Measurements from ENCODE around the gene PTPRN2.
"Not testable (repeated sequence)": the region's sequence is repeated elsewhere in the genome, so short reads cannot be mapped to it uniquely, and the experiment has no call there.

The PTPRN2 gene

DNA sequence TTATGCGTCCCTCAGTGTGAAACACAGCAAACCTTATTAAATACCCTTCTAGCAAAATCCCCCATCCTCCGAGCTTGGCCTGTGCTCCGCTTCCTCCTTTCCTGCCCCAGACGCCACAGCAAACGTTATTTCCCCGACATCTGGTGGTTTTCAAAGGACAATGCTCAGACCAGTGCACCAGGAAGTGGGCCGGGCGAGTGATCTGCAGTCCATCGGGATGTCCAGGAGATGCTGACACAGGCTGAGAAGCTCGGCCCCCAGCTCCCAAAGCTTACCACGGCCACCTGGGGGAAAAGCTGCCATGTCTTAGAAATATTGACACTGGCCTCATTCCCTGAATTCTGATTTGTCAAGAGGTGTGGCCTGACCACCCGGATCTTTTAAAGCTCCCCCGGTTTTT, 129.5 kb downstream of the PTPRN2 start:
- no peak for DNase-seq

DNA sequence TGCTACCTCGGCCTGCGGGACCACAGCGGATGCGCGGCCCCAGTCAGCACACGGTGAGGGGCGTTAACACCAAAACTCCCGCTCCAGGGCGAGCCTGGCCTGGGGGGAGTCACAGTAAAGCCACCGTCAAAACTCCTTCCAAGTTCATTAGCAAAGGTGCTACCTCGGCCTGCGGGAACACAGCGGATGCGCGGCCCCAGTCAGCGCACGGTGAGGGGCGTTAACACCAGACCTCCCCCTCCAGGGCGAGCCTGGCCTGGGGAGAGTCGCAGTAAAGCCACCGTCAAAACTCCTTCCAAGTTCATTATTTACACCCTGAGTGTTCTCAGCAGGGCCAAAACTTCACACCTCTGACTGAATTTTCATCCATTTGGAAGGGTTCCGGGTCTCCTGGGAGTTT, 130.0 kb downstream of the PTPRN2 start:
- not testable (repeated sequence) for DNase-seq

DNA sequence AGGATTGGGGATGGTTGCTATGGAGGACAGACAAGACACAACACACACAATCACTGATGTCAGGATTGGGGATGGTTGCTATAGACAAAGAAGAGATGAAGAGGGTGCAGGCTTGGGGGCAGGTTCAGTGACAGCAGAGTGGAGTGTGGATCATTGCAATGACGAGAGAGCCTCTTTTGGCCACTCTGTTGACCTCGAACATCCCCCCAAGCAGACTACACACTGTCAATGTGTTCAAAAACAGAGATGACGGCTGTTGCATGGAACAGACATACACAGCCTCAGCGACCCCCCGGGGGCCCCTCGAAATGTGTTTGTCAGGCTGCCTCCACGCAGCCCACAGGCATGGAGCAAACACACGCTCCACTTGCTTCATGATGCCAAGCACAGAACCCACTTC, 133.0 kb downstream of the PTPRN2 start:
- DNase-seq = no peak

DNA sequence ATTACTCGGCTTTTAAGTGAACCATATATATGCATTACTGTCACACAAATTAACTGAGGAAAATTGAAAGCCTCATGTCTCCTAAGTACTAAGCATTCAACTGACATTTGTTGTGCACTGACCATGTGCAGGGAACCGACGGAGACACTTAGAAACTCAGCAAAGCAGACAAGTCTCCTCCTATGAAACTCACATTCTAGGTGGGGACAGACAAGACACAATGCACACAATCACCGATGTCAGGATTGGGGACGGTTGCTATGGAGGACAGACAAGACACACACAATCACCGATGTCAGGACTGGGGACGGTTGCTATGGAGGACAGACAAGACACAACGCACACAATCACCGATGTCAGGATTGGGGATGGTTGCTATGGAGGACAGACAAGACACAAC, 134.0 kb downstream of the PTPRN2 start:
- no peak for DNase-seq

DNA sequence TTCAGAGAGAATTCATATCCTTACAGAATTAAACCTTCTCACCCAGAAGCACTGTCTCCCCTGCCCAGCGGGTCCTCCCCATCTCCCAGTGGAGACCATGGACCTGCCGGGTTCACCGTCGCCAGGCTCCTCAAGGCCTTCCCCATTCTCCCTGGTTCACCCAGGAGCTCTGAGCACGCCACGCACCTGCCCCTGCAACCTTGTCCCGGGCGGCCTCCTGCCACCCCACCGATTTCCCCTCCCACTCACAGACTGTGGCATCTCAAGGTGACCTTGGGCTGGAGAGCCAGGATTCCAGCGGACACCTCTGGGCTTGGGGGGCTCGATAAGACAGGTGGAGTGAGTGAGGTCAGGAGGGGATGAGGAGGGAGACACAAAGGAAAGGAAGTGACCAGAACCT, 135.3 kb downstream of the PTPRN2 start:
- DNase-seq = no peak

DNA sequence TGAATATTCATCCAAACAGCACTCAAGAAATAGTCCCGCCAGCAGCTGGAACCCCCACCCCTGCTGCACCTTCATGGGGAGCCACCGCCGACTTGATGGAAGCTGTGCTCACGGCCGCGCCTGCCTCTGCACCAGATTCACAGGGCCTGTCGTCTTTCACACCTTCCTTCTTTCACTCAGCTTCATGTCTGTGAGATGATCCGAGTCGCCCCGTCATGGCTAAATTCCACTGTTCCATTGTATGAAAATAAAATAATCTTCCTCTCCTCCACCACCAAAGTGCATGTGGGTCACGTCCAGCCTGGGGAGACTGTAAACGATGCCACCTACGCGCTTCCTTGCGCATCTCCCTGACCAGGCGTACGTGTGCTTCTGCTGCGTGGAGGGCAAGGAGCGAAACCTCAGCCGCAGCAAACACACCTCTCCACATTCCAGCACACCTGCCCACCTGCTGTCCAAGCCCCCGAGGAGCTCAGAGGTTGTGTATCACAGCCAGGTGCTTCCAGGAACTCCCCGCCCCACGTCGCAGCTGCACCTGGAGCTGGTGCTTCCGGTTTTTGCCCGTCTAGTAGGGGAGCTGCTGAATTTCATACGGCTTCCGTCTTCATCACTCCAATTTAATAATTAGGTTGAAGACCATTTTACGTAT, 137.0 kb downstream of the PTPRN2 start:
- DNase-seq = peak; percentile 57

DNA sequence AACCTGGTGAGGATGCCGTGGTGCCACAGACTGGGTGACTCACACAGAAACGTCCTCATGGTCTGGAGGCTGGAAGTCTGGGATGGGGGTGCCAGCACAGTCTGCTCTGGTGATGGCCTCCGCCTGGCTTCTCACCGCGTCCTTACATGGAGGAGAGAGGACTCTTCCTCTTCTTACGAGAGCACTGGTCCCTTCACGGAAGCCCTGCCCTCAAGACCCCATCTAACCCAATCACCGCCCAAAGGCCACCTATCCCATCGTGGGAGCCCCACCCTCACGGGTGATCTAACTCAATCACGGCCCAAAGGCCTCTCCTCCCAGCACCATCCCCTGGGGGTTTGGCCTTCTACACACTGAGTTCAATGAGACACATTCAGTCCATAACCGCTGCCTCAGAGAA, 137.7 kb downstream of the PTPRN2 start:
- DNase-seq = no peak

DNA sequence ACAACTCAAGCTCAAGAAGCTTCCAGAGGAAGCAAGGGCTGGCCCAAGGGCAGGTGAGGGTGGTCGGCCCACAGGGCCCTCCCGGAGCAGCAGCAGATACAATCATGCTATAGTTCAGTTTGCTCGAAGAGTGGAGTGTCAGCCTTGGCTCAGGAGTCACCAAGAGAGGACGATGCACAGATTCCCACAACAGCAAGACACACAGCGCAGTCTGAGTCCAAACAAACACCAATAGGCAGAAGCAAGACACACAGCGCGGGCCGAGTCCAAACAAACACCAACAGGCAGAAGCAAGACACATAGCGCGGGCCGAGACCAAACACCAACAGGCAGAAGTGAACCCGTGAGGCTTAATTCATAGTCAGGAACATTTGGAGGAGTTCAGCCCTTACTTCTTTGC, 138.4 kb downstream of the PTPRN2 start:
- DNase-seq = no peak

DNA sequence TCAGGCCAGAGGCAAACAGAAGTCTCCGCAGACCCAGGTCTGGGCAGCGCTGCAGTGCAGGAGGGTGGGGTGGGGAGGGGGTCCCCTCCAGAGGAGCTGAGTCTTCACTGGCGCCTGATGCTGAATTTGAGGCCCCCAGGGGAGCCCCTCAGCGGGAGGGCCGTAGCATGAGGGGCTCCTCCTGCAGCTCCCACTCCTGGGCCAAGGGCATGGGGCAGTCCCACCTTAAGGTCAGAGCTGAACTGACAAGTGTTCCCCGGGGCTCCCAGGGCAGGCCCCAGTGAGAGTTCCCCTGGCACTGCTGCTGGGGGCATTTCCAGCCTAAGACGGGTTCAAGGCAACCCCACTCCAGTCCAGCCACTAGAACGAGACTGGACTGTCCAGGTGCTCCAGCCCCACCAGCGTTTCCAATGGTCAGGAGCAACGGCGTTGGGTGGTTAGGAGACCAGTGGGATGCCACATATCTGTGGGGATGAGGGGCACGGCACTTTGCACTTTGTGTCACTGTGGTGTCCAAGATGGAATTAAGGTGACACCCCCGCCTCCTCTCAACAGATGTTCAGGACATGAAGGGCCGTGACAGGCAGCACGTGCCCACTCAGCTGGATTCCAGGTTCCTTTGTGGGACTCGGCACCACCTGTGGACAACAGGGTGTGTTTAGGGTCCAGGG, 139.1 kb downstream of the PTPRN2 start:
- DNase-seq = no peak

DNA sequence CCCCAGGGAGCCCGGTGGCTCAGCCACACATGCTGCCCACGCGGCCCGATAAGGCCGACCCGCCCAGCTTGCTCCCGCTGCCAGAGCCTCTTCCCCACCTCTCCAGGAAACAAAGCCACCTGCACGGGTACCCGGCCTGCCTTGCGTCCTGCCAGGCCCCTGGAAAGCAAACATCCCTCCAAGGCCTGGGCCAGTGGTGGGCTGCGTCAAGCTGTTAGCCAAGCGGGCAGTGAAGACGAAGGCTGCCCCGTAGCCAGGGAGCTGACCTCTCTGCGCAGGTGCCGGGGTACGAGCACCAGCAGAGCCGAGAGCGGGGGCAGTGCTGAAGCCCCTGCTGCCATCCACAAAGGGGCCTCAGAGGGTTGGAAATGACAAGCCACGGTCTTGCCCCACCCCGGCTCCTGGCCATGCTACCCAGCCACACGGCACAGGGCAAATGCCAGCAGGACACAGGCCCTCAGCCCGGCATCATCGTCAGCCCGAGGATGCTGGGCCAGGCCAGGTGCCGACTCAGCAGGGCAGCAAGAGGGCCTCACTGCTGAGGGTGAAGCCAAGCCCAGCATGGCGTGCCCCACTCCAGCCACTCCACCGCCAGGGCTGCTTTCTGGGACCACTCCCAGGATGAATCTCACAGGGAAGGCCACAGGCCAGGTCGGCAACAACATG, 140.0 kb downstream of the PTPRN2 start:
- no peak for DNase-seq

DNA sequence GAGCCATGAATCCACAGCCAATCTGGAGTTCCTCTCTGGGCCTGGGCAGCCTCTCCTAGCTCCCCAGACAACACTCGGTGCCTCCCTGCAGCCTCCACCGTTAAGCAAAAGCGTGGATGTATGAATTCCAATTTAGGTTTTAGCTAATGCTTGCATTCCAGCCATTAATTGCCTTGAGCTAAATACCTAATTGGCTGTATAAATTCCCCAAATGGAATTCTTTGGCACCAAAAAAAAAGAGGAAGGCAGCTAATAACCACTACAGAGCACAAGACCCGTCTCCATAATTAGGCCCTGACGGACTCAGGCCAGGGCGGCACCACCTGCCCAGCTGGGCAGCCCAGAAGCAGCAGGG, 140.5 kb downstream of the PTPRN2 start:
- DNase-seq = no peak

DNA sequence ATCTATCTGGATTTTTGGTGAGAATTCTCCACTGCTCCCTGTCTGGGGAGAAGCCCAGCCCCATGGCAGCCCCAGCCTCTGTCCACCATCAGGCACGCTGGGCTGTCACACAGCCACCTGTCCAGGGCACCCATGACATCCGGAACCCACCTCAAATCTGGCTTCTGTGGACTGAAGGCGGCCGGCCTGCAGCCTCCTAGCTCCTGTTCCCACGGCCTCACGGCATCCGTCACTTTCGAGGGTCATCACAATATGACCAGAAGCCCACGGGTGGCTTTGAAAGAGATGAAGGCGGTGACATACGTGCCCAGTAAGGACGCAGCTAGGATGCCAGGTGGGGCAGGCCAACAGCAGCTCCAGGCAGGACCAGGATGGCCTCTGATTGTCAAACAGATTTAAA, 140.9 kb downstream of the PTPRN2 start:
- DNase-seq = no peak

DNA sequence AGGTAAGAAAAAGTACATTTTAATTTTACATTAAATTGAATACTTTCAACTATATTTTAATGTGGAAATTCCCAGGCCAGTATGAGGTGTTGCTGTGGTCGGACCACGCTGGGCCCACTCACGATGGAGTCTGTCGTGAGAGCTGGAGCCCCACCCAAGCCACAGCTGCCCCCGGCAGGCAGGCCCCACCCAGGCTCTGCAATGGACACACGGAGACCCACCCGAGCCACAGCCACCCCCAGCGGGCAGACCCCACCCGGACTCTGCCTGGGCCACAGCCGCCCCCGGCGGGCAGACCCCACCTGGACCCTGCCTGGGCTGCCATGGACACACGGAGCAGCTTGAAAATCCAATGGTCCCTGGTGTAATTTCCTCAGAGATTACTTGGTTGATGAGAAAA, 141.3 kb downstream of the PTPRN2 start:
- DNase-seq = no peak

DNA sequence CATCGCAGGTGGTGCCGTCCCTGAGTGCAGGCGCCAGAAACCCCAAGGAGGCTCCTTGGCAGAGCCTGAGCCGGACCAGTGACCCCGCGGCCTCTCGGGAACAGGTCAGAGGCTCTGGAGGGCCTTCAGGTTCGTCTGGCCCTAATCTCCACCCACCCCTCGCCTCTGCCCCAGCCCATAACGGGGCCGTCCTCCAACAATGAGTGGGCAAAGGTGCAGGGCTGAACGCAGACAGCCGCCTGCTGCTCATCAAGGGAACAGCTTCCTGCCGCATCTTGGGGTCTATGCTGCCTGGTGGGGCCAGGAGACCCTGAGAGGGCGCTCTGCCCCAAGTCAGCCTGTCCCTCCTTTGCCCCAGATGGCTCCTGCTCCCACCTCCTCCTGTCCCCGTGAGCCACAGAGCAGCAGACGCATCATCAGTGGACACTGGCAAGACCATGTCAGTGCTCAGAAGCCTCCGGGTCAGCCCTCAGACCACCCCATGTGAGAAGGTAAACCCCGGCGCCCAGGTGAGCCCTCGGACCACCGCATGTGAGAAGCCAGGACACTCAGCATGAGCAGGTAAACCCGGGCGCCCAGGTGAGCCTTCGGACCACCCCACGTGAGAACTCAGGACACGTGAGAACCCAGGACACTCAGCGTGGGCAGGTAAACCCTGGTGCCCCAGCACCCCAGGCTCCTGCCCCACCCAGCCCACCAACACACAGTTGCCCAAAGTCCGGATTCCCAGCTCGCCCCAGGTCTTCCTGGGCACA, 142.0 kb downstream of the PTPRN2 start:
- no peak for DNase-seq

DNA sequence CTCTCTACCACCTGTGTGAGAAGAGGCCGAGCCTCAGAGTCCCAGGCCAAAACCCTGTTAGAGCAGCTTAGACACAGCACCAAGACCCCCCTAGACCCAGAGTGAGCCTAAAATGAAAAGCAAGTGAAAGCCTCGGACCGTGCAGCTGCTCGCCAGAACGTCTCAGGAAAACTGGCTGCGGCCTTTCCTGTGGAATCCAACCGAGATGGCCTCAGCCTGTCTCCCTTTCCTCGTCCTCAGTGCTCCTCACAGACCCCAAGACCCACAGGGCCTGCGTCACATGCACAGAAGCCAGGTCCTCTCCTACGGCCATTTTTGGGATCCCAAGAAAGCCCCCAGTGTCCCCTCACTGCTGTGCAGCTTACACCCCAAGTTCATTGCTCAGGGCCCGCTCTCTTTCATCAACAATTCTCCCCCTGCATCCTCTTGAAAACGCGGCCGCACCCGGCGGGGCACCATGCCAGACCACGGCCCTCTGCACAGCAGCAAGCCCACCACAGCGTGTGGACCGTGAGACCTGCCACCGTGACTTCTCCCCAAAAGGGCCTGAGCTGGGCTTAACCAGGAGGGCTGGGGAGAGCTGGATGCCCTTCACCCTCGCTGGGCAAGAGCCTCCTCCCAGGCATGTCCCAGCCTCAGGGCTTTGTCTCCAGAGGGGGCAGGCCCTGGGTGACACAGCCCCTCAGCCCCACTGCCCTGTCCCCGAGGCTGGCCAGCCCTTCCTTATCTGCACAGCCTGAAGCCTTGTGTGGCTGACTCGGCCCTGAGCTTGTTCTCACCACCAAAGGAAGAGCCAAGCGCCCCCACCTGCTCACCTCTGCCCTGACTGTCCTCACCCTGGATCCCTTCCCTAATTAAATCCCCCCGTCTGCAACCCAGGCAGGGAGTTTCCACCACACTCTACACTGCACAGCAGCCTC, 142.9 kb downstream of the PTPRN2 start:
- no peak for DNase-seq

DNA sequence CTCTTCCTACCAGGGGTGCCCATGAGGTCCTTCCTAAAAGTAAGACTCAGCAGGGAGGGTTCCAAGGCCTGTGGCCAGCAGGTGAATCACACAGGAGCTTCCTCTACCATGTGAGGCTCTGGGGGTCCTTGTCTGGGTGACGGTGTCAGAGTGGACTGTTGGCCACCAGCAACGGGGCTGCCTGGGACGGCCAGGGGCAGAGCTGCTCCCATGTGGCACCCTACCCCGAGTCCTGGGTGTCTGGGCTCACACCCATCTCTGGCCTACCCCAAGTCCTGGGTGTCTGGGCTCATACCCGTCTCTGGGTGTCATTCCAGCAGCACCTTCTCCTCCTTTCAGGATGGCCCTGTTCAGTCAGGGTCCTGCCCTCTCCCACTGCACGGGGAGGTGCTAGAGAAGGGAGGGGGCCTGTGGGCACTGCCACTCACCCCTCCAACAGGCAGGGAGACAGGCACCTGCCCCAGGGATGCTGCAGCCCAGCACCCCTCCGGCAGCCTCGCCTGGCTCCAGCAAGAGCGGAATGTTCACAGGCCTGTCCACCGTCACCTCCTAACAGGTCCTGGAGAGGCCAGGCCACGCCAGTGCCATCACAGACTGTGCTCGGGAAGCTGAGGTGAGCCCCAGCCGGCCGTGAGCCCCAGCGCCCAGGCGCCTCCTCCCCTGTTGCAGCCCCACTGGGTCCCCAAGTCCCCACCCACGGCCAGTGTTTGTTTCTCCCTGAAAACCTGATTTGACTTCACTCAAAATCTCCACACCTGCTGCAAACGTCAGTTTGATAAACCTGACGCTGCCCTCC, 143.7 kb downstream of the PTPRN2 start:
- DNase-seq = no peak

DNA sequence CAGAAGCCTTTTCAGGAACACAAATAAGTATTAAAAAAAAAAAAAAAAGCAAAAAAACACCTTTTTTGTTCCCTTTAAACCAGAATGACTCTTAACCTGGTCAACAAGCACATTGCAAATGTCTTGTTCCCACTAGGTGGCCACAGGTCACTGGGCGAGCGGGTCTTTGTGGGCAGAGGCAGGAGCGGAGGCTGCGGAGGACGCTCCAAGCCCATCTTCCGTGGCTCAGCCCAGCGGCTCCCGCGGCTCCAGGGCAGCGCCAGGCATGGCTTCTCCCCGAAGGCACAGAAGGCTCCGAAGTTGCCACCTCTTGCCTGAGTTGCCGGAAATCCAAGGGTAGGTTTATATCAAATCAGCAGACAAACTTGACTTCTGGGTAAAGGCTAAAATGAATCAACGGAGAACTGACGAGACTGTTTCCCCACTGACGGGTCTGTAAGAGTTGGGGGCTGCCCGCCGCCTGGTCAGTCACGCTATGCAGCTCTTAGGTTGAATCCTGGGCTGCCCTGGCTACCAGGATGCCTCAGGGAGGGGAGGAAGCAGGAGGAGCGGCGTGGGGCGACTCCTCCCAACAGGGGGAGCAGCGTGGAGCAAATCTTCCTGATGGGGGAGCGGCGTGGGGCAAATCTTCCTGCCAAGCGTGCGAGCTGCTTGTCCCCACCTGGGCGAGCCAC, 144.5 kb downstream of the PTPRN2 start:
- no peak for DNase-seq

DNA sequence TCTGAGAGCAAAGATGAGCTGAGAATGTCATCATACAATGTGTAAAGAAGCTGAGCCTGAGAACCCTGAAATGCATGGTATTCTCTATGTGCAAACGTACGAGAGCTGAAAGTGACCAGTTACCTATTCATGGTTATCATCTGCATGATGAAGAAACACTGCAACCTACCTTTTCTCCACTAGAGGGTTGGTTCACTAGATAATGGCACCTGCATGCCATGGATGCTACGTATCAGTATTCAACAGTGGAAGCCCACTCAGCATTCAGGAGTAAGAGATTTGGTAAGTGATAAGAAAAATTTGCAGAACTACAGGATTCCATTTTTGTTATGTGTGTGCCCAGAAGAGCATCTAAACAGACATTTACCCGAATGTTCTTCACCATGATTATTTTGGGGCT, 145.4 kb downstream of the PTPRN2 start:
- DNase-seq = no peak

DNA sequence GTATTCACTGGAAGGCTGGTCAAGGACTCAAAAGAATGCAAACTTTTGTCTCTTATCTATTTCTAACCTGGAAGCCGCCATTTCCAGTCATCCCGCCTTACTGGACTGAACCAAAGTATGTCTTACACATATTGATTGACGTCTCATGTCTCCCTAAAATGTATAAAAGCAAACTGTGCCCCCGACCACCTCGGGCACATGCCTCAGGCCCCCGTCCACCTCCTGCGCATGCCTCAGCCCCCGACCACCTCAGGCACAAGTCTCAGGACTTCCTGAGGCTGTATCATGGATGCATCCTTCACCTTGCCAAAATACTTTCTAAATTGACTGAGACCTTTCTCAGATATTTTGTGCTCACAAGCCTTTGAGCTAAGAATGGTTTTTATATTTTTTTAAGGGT, 148.6 kb downstream of the PTPRN2 start:
- no peak for DNase-seq

DNA sequence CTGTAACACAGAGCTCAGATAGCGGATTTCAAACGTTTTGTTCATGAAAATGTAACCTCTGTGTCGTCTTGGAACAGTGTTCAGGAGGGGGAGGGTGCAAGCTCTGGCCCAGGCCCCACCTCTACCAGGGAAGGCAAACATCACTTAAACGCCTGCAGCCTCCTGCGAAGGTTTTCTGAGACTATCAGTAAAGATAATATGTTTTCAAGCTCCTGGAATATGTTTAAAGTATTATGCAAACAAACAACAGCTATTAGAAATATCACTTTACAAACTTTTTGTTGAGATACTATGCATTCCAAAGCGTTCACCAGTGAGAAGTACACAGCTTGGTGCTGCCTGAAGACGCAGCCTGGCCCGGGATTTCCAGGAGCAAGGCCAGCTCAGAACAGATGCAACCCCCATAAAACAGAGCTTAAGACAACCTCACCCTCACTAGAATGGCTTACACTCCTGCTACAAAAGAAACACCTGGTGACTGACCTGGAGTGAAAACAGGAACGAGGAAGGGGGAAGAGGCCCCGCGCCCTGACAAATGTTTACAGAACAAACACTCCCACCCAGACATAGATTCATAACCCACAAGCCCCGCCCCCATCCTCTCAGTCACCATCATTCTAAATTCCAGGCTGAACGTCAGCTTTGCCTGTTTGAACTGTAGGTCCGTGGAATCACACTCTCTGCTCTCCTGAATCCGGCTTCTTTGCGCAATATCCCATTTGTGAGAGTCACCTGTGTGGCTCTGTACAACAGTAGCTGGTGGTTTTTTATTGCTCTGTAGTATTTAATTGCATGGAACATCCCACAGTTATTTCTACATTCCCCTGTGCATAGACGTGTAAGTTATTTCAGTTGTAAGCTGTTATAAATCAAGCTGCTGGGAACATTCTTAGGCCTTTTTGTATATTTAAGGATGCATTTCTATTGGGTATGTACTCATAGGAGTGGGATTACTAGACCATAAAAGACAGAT, 155.0 kb downstream of the PTPRN2 start:
- peak; percentile 29 for DNase-seq
